Pulmonary artery endothelial cell (primary cell): ENCODE results near the gene ALDH1A1. TPM values are rescaled to one million over a fixed set of nuclear protein-coding genes. Genes with fewer than 3 reads are reported as not detected.
A peak's percentile ranks its signal among the peaks of the same experiment; 100 is the strongest.

Source experiments
- DNase-seq: peaks from one replicate; pipeline ENCODE4 v3.0.0-alpha.2; 2011; ENCODE audit warnings: low read depth, low spot score
- total RNA-seq: library from RNA; depleted of rRNA; stranded (reverse); fragments of >200 nt; gene quantifications from 2 replicates; pipeline ENCODE4 v1.2.3, GENCODE V29; 2014

Gene ALDH1A1
- total RNA-seq, 1 donor from 2014 or later: 130 TPM

GRCh38 chr9:72919246-72919945, 33.5 kb downstream of the ALDH1A1 start:
- no peak for DNase-seq

- no peak for DNase-seq
Observed at GRCh38 chr9:72917892-72918509, 34.9 kb downstream of the ALDH1A1 start.

- no peak for DNase-seq
Observed at GRCh38 chr9:72915659-72916058, 37.2 kb downstream of the ALDH1A1 start.

- no peak for DNase-seq
Observed at GRCh38 chr9:72914750-72915149, 38.1 kb downstream of the ALDH1A1 start.

GRCh38 chr9:72913382-72914009, 39.4 kb downstream of the ALDH1A1 start:
- DNase-seq: no peak

DNA sequence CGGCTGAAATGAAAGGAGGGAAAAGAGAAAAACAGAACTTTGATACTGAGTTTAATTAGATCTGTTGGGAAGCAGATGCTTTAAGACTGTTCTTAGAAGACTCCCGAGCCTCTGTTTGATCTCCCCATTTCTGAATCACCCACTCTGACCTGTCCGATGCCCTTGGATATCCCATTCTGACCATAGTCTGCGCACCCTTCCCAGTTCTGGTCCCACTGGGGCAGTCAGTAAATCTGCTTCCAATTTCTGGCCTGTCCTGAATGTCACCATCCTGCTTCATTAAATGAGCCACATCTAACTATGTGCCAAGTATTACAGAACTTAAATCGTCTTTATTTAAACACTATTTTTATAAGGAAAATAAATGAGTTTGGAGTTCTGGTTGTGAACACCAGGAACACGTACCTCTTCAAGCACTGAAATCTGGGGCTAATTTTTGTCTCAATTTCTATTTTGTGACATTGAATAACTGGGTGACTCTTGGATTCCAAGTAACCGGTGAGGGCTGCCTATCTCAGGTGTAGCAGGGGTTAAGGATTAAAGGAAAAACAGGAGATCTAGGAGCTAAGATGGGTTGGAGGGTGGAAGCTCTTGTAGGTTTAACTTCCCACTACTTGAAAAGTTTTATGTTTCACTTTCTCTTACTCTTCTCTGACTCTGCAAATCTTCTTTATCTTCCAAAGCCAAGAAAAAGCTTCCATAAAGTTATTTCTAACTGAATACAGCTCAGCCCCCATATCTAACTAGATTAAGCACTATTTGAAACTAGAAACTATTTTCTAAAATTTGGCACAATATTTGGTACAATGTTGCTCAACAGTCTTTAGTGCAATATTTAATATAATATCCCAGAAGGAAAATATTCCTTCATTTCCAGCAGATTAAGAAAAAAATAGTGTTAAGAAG, 40.1 kb downstream of the ALDH1A1 start:
- no peak for DNase-seq

GRCh38 chr9:72911816-72912215, 41.0 kb downstream of the ALDH1A1 start:
- DNase-seq: no peak

DNA sequence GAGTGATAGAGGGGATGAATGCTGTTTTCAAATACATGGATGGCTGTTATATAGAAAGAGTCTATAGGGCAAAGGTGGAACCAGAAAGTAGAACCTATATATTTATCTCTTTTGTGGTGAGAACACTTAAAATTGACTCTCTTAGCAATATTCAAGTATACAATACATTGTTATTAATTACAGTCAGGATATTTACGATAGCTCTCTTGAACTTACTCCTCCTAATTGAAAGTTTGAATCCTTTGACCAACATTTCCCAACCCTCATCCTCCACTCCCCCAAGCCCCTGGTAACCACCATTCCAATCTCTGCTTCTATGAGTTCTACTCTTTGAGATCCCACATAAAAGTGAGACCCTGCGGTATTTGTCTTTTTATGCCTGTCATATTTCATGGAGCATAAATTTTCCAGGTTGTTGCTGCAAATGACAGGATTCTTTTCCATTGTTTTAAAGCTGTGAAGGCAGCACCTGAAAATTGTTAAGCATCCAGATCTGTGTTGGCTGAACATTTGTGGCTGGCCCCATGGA, 41.5 kb downstream of the ALDH1A1 start:
- no peak for DNase-seq

DNA sequence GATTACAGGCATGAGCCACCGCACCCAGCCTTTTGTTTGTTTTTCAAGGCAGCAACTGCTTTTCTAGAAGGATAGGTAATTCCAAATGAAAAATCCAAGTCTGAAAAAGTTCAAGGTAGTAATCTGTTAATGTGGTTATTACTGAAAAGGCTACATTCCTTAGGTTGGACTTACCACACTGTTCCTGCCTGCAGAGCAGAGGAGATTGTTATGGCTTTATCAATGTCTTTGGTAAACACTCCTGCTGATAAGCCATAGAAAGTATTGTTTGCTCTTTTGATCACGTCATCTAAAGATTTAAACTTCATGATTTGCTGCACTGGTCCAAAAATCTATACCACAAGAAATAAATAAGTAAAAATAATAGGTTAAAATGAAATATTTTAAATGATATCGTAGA, 43.4 kb downstream of the ALDH1A1 start:
- DNase-seq: no peak

DNA sequence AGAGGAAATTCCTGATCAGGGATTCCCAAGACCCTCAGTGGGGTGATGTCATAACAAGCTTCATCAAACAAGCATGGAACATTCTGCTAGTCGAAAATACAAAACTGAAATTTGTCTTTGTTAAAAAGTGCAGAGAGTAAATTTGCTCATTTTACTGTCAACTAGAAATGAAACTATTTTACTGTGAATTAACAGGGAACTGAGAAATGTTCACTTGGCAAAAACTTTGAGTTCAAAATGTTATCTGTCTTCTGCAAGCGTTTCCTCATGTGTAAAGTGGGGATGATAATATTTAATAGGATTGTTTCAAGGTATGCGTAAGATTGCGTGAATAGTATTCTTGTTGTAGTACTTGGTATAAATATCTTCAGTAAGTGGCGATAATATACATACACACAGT, 45.4 kb downstream of the ALDH1A1 start:
- peak; percentile 26 for DNase-seq

- no peak for DNase-seq
Observed at GRCh38 chr9:72906810-72907209, 46.0 kb downstream of the ALDH1A1 start.

GRCh38 chr9:72905514-72906480, 47.1 kb downstream of the ALDH1A1 start:
- no peak for DNase-seq

- no peak for DNase-seq
Observed at GRCh38 chr9:72904267-72905093, 48.4 kb downstream of the ALDH1A1 start.

GRCh38 chr9:72903103-72903502, 49.8 kb downstream of the ALDH1A1 start:
- DNase-seq: no peak

DNA sequence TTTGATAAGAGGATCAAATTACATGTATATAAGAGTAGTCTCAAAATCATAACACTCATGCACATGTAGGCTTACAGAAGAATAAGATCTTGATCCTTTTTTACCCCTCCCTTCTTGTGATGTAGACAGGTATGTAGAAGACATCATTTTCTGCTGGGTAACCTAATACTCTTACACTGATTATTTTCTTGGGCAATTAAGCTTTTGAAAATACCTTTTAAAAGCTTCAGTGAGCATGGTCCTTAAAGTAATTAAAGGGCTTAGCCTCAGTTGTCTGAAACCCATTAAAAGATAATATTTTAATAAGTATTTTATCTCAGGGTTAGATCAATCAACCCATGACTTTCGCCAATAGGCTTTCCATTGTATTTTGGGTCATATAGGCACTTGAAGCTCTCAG, 50.6 kb downstream of the ALDH1A1 start:
- no peak for DNase-seq

- no peak for DNase-seq
Observed at GRCh38 chr9:72899734-72900477, 52.9 kb downstream of the ALDH1A1 start.

DNA sequence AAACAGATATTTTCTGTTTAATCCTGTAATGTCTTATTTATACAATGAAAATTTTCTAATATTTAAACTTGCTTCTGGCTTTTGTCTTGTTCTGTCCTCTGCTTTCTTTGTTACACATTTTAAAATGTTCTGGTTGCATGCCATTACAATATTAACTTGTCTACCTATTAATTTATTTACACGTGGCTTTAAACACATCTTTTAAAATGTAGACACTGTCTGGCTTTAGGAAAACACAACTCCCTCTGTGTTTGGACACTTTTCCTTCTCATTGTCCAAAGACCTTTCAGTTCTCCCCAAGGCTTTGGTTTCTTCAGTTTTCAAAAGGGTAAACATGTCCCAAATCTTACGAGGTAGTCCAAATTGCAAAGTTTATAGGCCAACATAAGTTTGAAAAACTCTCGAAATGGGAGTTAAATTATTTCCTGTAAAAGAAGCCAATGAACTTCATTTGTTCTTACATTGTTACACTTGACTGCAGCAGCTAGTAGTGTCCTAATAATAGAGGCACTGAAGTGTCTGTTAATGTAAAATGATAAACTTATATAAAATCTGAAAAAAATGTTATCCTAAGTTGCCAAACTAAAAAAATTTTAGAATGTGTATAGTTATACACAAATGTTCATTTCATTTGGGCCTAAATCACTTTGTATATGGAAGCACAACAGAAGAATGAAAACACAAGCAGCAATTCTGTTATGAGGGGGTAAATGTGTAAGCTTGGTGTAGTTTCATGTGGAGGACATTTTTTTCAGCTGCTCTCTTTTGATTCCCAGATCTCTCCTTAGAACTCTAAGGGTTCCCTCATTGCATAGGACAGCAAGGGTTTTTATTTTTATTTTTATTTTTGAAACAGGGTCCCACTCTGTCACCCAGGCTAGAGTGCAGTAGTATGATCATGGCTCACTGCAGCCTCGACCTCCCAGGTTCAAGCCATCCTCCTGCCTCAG, 53.8 kb downstream of the ALDH1A1 start:
- no peak for DNase-seq

GRCh38 chr9:72898360-72898759, 54.5 kb downstream of the ALDH1A1 start:
- no peak for DNase-seq
